HepG2 (cell line): ENCODE data around the gene BICRAL. TPM values are rescaled to one million over a fixed set of nuclear protein-coding genes. Genes with fewer than 3 reads are reported as not detected.
A peak's percentile ranks its signal among the peaks of the same experiment; 100 is the strongest.

Experiments used
- EED ChIP-seq: sonication (generic); formaldehyde crosslinking; IDR thresholded peaks from 2 replicates; pipeline ENCODE4 v1.5.0; 2020; ENCODE audit warnings: mild to moderate bottlenecking, missing genetic modification reagents
- KLF12 ChIP-seq: sonication (generic); formaldehyde crosslinking; IDR thresholded peaks from 2 replicates; pipeline ENCODE4 v1.4.0; 2020; ENCODE audit warnings: missing genetic modification reagents, borderline replicate concordance
- SAFB2 ChIP-seq: sonication (generic); formaldehyde crosslinking; IDR thresholded peaks from 2 replicates; pipeline ENCODE4 v1.5.1; 2020; ENCODE audit warnings: missing genetic modification reagents, low read depth, mild to moderate bottlenecking, borderline replicate concordance
- ZNF180 ChIP-seq: sonication (generic); formaldehyde crosslinking; IDR thresholded peaks from 2 replicates; pipeline ENCODE4 v1.4.0; 2020; ENCODE audit warnings: low read depth, missing genetic modification reagents, borderline replicate concordance
- ZNF430 ChIP-seq: sonication (generic); formaldehyde crosslinking; IDR thresholded peaks from 2 replicates; pipeline ENCODE4 v1.9.0; 2021; ENCODE audit warnings: mild to moderate bottlenecking, missing genetic modification reagents
- ZNF703 ChIP-seq: sonication (generic); formaldehyde crosslinking; IDR thresholded peaks from 2 replicates; pipeline ENCODE4 v1.5.1; 2020; ENCODE audit warnings: missing genetic modification reagents, mild to moderate bottlenecking, moderate library complexity, borderline replicate concordance
- ZNF720 ChIP-seq: sonication (generic); formaldehyde crosslinking; IDR thresholded peaks from 2 replicates; pipeline ENCODE4 v1.4.0; 2020; ENCODE audit warnings: missing genetic modification reagents
- ZNF770 ChIP-seq: sonication (generic); formaldehyde crosslinking; IDR thresholded peaks from 2 replicates; pipeline ENCODE4 v1.5.0; 2020; ENCODE audit warnings: mild to moderate bottlenecking, missing genetic modification reagents
- ZNF773 ChIP-seq: sonication (generic); formaldehyde crosslinking; IDR thresholded peaks from 2 replicates; pipeline ENCODE4 v1.4.0; 2020; ENCODE audit warnings: missing genetic modification reagents, borderline replicate concordance
- polyA plus RNA-seq, 8 experiments: library from polyadenylated mRNA; depleted of rRNA in 3 of 8; stranded (reverse) in 7 of 8; unstranded in 1 of 8; fragments of >200 nt; fragmentation: Illumina TruSeq in 4 of 8; extraction: Trizol in 4 of 8; gene quantifications; 2 replicates each; pipeline versions ENCODE4 v1.2.1 to v1.2.3, GENCODE V29; 2011 to 2016; ENCODE audit warnings: low read depth in 4 of 8, missing spikeins in 1 of 8, mixed read lengths in 1 of 8; ENCODE audit not compliant: insufficient read depth in 1 of 8
- total RNA-seq, 5 experiments: library from RNA; depleted of rRNA; stranded (reverse); fragments of >200 nt; fragmentation: Illumina TruSeq; extraction: Trizol; gene quantifications; 2 replicates each; pipeline ENCODE4 v1.2.3, GENCODE V29; 2016; ENCODE audit warnings: low read depth in 1 of 5
- TF ChIP-seq, protein P1 (sequence below), 2 experiments: sonication (generic) in 1 of 2; formaldehyde crosslinking in 1 of 2; IDR thresholded peaks; 2 replicates each; pipeline versions ENCODE4 v1.6.1 to v1.9.0; 2014 to 2022; ENCODE audit warnings: antibody characterized with exemption in 1 of 2, borderline replicate concordance in 1 of 2, inconsistent platforms in 1 of 2, low read depth in 1 of 2, missing genetic modification reagents in 1 of 2
- TF ChIP-seq, protein P2 (sequence below): sonication (generic); formaldehyde crosslinking; IDR thresholded peaks from 2 replicates; pipeline ENCODE4 v1.9.0; 2022; ENCODE audit warnings: low read depth, missing genetic modification reagents
- TF ChIP-seq, protein P3 (sequence below): sonication (generic); formaldehyde crosslinking; IDR thresholded peaks from 2 replicates; pipeline ENCODE4 v1.8.1; 2023; ENCODE audit warnings: mild to moderate bottlenecking, inconsistent platforms, moderate library complexity, missing genetic modification reagents, borderline replicate concordance
- TF ChIP-seq, protein P4 (sequence below): sonication (generic); formaldehyde crosslinking; IDR thresholded peaks from 2 replicates; pipeline ENCODE4 v1.4.0; 2020; ENCODE audit warnings: missing genetic modification reagents, borderline replicate concordance

The BICRAL gene
- total and polyA plus RNA-seq, 2 of the 13 experiments (the other 11 are each of a cell fraction or from before 2014, with no cell fraction given): 5.0 to 13.5 TPM

DNA sequence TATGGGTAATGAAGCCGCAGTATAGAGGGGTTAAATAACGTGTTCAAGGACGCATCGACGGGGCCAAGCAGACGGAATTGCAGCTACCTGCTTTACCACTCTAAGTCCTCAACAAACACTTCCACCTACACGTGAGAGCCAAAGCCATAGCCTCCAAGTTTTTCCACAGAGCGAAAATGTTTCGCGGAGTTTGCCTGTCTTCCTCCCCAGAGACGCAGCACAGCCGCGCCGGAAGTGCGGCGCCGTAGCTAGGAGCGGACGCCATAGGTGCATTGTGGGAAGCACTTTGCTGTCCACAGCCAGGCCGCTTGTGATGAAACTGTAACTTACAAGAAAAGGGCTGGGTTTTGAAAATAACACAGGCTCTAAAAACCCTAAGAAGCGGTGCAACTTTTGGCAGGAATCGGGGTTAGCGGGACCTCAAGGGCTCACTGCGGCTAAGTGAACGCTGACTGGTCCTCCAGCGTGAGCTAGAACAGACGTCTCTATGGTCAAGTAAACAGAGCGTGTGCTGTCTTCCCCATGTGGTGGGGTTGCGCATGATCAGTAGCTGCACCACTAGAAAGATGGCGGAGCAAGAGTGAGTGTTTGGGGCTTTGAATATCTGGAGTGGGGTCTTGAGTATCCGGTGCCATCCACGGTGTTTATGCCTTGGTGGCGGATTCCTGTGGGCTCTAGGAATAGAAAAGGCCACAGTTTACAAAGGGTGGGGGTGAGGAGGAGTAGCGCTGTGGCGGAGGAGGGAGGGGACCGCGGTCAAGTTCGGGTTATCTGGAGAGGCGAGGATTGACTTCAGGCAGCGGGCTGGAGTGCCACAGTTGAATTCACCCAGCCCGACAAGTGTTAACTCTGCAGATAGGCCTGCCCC is 97.8 kb downstream of the BICRAL start, which contains the start of gene RPL7L1 (continued):
- TF ChIP-seq ZNF430 (CRISPR knock-in tag) (no peak), KLF12 (CRISPR knock-in tag) (no peak; the same call in 1 of the 2 replicates), ZNF773 (peak; percentile 48; the same call in 1 of the 2 replicates), ZNF180 (CRISPR knock-in tag) (0 out of 2 replicates have a peak, but pooled peaks have one; percentile 48), ZNF720 (CRISPR knock-in tag) (peak; percentile 34; the same call in 1 of the 2 replicates), ZNF703 (CRISPR knock-in tag) (no peak; the same call in 1 of the 2 replicates), ZNF770 (CRISPR knock-in tag) (peak; percentile 80; the same call in 1 of the 2 replicates), SAFB2 (CRISPR knock-in tag) (0 out of 2 replicates have a peak, but pooled peaks have one; percentile 75), EED (no peak)
- TF ChIP-seq, protein P1, sequence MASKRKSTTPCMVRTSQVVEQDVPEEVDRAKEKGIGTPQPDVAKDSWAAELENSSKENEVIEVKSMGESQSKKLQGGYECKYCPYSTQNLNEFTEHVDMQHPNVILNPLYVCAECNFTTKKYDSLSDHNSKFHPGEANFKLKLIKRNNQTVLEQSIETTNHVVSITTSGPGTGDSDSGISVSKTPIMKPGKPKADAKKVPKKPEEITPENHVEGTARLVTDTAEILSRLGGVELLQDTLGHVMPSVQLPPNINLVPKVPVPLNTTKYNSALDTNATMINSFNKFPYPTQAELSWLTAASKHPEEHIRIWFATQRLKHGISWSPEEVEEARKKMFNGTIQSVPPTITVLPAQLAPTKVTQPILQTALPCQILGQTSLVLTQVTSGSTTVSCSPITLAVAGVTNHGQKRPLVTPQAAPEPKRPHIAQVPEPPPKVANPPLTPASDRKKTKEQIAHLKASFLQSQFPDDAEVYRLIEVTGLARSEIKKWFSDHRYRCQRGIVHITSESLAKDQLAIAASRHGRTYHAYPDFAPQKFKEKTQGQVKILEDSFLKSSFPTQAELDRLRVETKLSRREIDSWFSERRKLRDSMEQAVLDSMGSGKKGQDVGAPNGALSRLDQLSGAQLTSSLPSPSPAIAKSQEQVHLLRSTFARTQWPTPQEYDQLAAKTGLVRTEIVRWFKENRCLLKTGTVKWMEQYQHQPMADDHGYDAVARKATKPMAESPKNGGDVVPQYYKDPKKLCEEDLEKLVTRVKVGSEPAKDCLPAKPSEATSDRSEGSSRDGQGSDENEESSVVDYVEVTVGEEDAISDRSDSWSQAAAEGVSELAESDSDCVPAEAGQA (IDR thresholded peaks at IDR 0.05; ENCODE audit: low read depth): peak; percentile 89
- TF ChIP-seq, protein P1 (CRISPR knock-in tag; IDR thresholded peaks at IDR 0.05; ENCODE audit: borderline replicate concordance): peak; percentile 96
- TF ChIP-seq, protein P2, sequence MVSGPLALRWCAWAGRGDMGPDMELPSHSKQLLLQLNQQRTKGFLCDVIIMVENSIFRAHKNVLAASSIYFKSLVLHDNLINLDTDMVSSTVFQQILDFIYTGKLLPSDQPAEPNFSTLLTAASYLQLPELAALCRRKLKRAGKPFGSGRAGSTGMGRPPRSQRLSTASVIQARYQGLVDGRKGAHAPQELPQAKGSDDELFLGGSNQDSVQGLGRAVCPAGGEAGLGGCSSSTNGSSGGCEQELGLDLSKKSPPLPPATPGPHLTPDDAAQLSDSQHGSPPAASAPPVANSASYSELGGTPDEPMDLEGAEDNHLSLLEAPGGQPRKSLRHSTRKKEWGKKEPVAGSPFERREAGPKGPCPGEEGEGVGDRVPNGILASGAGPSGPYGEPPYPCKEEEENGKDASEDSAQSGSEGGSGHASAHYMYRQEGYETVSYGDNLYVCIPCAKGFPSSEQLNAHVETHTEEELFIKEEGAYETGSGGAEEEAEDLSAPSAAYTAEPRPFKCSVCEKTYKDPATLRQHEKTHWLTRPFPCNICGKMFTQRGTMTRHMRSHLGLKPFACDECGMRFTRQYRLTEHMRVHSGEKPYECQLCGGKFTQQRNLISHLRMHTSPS (CRISPR knock-in tag): no peak
- TF ChIP-seq, protein P3, sequence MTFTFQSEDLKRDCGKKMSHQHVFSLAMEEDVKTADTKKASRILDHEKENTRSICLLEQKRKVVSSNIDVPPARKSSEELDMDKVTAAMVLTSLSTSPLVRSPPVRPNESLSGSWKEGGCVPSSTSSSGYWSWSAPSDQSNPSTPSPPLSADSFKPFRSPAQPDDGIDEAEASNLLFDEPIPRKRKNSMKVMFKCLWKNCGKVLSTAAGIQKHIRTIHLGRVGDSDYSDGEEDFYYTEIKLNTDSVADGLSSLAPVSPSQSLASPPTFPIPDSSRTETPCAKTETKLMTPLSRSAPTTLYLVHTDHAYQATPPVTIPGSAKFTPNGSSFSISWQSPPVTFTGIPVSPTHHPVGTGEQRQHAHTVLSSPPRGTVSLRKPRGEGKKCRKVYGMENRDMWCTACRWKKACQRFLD (CRISPR knock-in tag): peak; percentile 88; the same call in 1 of the 2 replicates
- TF ChIP-seq, protein P4, sequence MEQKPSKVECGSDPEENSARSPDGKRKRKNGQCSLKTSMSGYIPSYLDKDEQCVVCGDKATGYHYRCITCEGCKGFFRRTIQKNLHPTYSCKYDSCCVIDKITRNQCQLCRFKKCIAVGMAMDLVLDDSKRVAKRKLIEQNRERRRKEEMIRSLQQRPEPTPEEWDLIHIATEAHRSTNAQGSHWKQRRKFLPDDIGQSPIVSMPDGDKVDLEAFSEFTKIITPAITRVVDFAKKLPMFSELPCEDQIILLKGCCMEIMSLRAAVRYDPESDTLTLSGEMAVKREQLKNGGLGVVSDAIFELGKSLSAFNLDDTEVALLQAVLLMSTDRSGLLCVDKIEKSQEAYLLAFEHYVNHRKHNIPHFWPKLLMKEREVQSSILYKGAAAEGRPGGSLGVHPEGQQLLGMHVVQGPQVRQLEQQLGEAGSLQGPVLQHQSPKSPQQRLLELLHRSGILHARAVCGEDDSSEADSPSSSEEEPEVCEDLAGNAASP (CRISPR knock-in tag): peak; percentile 40; the same call in 1 of the 2 replicates
